Mesothelial cell of epicardium (in vitro differentiated cells): ENCODE data around the gene RAB8B. TPM values are rescaled to one million over a fixed set of nuclear protein-coding genes. Genes with fewer than 3 reads are reported as not detected.

Experiments
- DNase-seq, 2 experiments: peaks; one replicate each; pipeline ENCODE4 v3.0.0; 2021; ENCODE audit warnings: low spot score in 2 of 2; ENCODE audit not compliant: unreplicated experiment in 2 of 2
- H3K27ac Mint-ChIP-seq: 2 replicates; pipeline ENCODE4 v1.8.0; 2021; ENCODE audit warnings: mixed read lengths
- H3K27me3 Mint-ChIP-seq: 2 replicates; pipeline ENCODE4 v1.8.0; 2021; ENCODE audit warnings: low read depth, mixed read lengths
- H3K36me3 Mint-ChIP-seq: 2 replicates; pipeline ENCODE4 v1.8.0; 2021; ENCODE audit warnings: mixed read lengths
- H3K4me1 Mint-ChIP-seq: 2 replicates; pipeline ENCODE4 v1.8.0; 2021; ENCODE audit warnings: mixed read lengths
- H3K4me3 Mint-ChIP-seq: 2 replicates; pipeline ENCODE4 v1.8.0; 2021; ENCODE audit warnings: mild to moderate bottlenecking, moderate library complexity, mixed read lengths
- H3K9me3 Mint-ChIP-seq: 2 replicates; pipeline ENCODE4 v1.8.0; 2021; ENCODE audit warnings: mixed read lengths
- total RNA-seq: library from RNA; stranded (reverse); gene quantifications from 3 replicates; pipeline ENCODE4 v1.2.1, GENCODE V29; 2021
- TF ChIP-seq, protein P1 (sequence below): fragments of 200-600 bp; sonication (generic); IDR thresholded peaks from one replicate; pipeline ENCODE4 v1.5.0; 2021; ENCODE audit warnings: antibody characterized with exemption; ENCODE audit not compliant: unreplicated experiment

Gene RAB8B
- total RNA-seq, 1 donor from 2014 or later: 20.2 TPM

DNA sequence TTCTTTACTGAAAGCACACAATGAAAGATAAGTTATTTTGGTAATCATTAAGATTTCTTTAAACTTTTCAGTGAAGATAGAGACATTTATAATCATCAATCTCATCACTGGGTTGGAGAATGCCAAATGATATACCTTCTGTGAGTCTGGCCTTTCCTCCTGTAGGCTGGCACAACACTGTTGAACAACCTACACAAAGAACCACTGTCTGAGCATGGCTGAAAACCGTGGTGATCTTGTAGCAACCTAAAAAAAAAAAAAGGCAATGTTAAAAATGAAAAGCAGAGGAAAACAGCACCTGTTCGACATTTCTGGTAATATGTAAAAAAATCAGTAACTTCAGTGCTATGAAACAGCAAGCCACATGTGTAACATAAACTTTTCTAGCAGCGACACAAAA lies 33.9 kb upstream of the RAB8B start:
- H3K36me3 Mint-ChIP-seq: peaks cover 18% of the 10 kb centered on the region
- H3K9me3 Mint-ChIP-seq: peaks cover 3% of the 10 kb centered on the region
- no peaks in the 10 kb centered on the region for H3K27me3 Mint-ChIP-seq
- peak overlapping the region; percentile 72 for H3K27ac Mint-ChIP-seq
- H3K4me3 Mint-ChIP-seq: peak overlapping the region; percentile 100
- peaks cover 12% of the 10 kb centered on the region for H3K4me1 Mint-ChIP-seq
- TF ChIP-seq, protein P1, sequence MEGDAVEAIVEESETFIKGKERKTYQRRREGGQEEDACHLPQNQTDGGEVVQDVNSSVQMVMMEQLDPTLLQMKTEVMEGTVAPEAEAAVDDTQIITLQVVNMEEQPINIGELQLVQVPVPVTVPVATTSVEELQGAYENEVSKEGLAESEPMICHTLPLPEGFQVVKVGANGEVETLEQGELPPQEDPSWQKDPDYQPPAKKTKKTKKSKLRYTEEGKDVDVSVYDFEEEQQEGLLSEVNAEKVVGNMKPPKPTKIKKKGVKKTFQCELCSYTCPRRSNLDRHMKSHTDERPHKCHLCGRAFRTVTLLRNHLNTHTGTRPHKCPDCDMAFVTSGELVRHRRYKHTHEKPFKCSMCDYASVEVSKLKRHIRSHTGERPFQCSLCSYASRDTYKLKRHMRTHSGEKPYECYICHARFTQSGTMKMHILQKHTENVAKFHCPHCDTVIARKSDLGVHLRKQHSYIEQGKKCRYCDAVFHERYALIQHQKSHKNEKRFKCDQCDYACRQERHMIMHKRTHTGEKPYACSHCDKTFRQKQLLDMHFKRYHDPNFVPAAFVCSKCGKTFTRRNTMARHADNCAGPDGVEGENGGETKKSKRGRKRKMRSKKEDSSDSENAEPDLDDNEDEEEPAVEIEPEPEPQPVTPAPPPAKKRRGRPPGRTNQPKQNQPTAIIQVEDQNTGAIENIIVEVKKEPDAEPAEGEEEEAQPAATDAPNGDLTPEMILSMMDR: no peak
- DNase-seq: no peak

DNA sequence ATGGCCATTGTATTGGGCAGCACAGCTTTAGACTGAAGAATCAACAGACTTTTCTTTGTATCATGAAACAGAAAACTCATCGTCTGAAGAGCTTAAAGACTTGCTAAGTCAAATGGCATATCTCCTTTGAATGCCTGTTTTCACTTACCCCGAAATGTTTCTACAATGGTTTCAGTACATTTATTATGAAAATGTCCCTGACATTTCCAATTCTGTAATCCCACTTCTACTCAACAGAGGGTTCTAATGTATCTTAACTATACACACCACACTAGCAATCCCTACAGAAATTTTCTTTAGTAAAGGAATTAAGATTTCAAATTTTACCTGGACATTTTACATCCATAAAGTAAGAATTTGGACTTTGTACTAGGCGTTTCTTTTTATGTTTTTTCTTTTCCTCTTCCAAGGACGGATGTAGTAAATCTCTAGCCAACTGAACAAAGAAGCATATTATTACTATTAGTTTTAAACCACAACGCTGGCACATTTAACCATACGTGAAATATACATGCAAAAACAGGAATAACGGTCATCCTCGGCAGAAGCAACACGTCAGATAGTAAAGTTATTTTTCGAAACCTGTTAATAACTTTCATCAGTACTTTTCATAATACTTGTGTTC lies 33.2 kb upstream of the RAB8B start:
- TF ChIP-seq, protein P1: no peak
- Mint-ChIP-seq H3K4me3 (peak overlapping the region; percentile 100), H3K27me3 (no peaks in the 10 kb centered on the region), H3K4me1 (peaks cover 12% of the 10 kb centered on the region), H3K9me3 (peaks cover 3% of the 10 kb centered on the region), H3K27ac (peak overlapping the region; percentile 99), H3K36me3 (peaks cover 18% of the 10 kb centered on the region)
- no peak for DNase-seq

DNA sequence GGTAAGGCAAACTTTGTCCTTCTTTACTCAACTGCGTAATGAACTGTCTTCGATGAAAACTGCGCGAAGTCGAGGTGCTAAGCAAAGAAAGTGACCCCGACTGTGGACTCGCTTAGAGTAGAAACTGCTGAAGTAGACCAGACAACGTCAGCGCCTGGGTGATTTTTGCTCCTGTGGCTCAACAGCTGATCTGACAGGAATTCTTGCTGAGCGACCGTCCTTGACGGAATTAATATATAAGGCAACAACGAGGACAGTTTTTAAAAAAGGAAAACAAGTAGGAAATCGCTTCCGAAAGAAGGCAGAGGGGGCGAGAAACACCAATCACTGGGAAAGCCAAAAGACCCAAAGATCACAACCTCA lies 32.7 kb upstream of the RAB8B start:
- peak overlapping the region; percentile 99 for H3K27ac Mint-ChIP-seq
- peaks cover 3% of the 10 kb centered on the region for H3K9me3 Mint-ChIP-seq
- no peaks in the 10 kb centered on the region for H3K27me3 Mint-ChIP-seq
- peaks cover 12% of the 10 kb centered on the region for H3K4me1 Mint-ChIP-seq
- TF ChIP-seq, protein P1: no peak
- H3K4me3 Mint-ChIP-seq: peak overlapping the region; percentile 100
- DNase-seq: no peak
- peaks cover 14% of the 10 kb centered on the region for H3K36me3 Mint-ChIP-seq

DNA sequence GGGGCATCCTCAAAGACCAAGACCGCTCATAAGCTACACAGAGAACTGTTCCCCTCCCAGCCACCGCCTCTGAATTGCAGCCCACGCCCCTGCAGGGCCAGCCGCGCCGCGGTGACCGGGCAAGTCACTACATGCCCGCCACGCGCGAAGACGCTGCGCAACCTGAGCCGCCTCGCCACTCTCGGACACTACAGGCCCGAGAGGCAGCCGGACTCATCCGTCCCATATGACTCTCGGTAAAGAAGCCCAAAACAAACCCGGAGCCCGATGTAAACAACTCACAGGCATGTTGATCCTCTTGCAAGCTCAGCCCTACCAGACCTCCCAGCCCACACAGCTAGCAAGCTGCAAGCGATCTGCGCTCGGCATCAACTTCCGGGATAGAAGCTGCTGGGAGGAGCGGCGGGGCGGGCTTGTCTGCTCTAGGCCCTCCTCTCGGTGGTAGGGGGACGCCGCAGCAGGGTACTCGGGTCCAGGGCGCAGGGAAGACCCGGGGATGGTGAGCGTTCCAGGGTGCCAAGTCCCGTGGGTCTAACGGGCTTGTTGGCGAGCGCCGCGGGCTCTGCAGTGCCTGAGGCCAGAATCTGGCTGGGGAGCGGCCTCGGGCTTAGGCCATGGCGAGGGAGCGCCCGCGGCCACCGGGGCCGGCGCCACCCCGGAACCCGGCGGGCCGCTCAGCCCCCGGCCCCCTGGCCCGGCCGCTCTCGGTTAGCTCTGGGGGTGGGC lies 32.1 kb upstream of the RAB8B start, which contains the start of gene RPS27L:
TSS of gene RPS27L (minus strand) at position 360 of the 726 bp plus-strand sequence. CDS start at position 288, 72 bp downstream.
- TF ChIP-seq, protein P1: no peak
- H3K36me3 Mint-ChIP-seq: peaks cover 13% of the 10 kb centered on the region
- DNase-seq: peak; percentile 79 to 89
- peaks cover 12% of the 10 kb centered on the region for H3K4me1 Mint-ChIP-seq
- no peaks in the 10 kb centered on the region for H3K27me3 Mint-ChIP-seq
- peak within 1 kb of the TSS; percentile 99 for H3K27ac Mint-ChIP-seq
- H3K9me3 Mint-ChIP-seq: peaks cover 3% of the 10 kb centered on the region
- H3K4me3 Mint-ChIP-seq: peak within 1 kb of the TSS; percentile 100

DNA sequence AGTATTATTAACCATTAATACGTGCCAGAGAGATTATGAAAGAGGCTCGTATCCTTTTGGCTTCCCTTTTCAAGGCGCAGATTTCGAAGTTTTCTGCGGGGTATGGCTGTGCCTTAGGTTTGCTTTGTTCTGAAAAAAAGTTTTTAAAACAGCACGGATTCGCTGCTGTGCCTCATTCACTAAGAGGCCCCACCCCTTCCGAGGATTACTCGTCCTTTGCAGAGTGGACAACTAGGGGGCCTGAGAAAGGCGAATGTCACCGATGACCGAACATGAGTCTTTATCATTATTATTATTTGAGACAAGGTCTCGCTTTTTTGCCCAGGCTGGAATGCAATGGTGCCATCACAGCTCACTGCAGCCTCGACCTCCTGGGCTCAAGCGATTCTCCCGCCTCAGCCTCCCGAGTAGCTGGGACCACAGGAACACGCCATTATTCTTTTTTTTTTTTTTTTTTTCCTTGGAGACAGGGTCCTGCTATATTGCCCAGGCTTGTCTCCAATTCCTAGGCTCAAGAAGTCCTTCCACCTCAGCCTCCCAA lies 31.4 kb upstream of the RAB8B start:
- peak; percentile 27 to 43 for DNase-seq
- TF ChIP-seq, protein P1: no peak
- Mint-ChIP-seq H3K27ac (peak overlapping the region; percentile 96), H3K4me3 (peak overlapping the region; percentile 100), H3K4me1 (peaks cover 12% of the 10 kb centered on the region), H3K27me3 (no peaks in the 10 kb centered on the region), H3K9me3 (peaks cover 3% of the 10 kb centered on the region), H3K36me3 (peaks cover 8% of the 10 kb centered on the region)
